ENCODE data around the gene TATDN3. TPM values are rescaled to one million over a fixed set of nuclear protein-coding genes. Genes with fewer than 3 reads are reported as not detected.

The TATDN3 gene
- polyA plus RNA-seq, 1 of the 3 experiments (the other 2 are of a cell fraction) = 5.2 TPM

- TF ChIP-seq NFIC (IDR thresholded peaks at IDR 0.05; ENCODE audit: borderline replicate concordance) (no peak), TCF12 (IDR thresholded peaks at IDR 0.05) (no peak), ELF1 (IDR thresholded peaks at IDR 0.05) (no peak), FOXJ3 (CRISPR knock-in tag; IDR thresholded peaks at IDR 0.05) (no peak), FOSL2 (IDR thresholded peaks at IDR 0.05; ENCODE audit: borderline replicate concordance, low read depth) (no peak)
- Histone ChIP-seq H3K4me3 (ENCODE audit: low read depth in 2 of 2, low read length in 1 of 2) (no peak overlapping the region), H3K27ac (ENCODE audit: low read depth in 2 of 2, low read length in 1 of 2) (no peak overlapping the region), H3K79me2 (ENCODE audit: insufficient read depth) (peaks cover 18% of the 10 kb centered on the region; the same call in 1 of the 2 replicates), H3K9me2 (no peaks in the 10 kb centered on the region), H3F3A (replicated peaks; ENCODE audit: insufficient read depth) (no peaks in the 10 kb centered on the region), H4K20me1 (ENCODE audit: insufficient read depth) (no peaks in the 10 kb centered on the region), H2AFZ (ENCODE audit: low read depth) (no peak overlapping the region), H3K9ac (no peak overlapping the region), H3K27me3 (ENCODE audit: insufficient read depth) (no peaks in the 10 kb centered on the region), H3K4me2 (no peak overlapping the region), H3K36me3 (replicated peaks in 1 of 2; ENCODE audit: control insufficient read depth in 1 of 2, insufficient read depth in 2 of 2, low read length in 1 of 2) (peaks cover 0 to 24% of the 10 kb centered on the region in 2 experiments), H3K9me3 (peaks cover 10% of the 10 kb centered on the region), H3K4me1 (ENCODE audit: control insufficient read depth in 1 of 2, insufficient read depth in 2 of 2, low read depth in 1 of 2, low read length in 1 of 2) (no peaks in the 10 kb centered on the region)
- CTCF ChIA-PET = no interaction called here
- POLR2A ChIA-PET = no interaction called here
- 77% methylated on average over 2 of the region's 2 CpGs for WGBS (ENCODE audit: low lambda C conversion rate)
- DNase-seq = no peak
These were observed 17.1 kb upstream of the TATDN3 start for GRCh38 chr1:212774584-212774983.

- H2AFZ ChIP-seq (ENCODE audit: low read depth) = no peak overlapping the region
- no peak overlapping the region for H3K4me2 ChIP-seq
- H4K20me1 ChIP-seq (ENCODE audit: insufficient read depth) = no peaks in the 10 kb centered on the region
- peaks cover 17% of the 10 kb centered on the region; the same call in 1 of the 2 replicates for H3K79me2 ChIP-seq (ENCODE audit: insufficient read depth)
- DNase-seq = no peak
- H3K9ac ChIP-seq = no peak overlapping the region
- POLR2A ChIA-PET = no interaction called here
- no peak for TF ChIP-seq NFIC (IDR thresholded peaks at IDR 0.05; ENCODE audit: borderline replicate concordance)
- no peak for TF ChIP-seq RXRA (IDR thresholded peaks at IDR 0.05; ENCODE audit: borderline replicate concordance, low read depth)
- no peak for TF ChIP-seq IRF3 (IDR thresholded peaks at IDR 0.05; ENCODE audit: low read depth, low read length)
- TF ChIP-seq MXI1 (IDR thresholded peaks at IDR 0.05; ENCODE audit: low read depth, low read length) = no peak
- TF ChIP-seq TEAD4 (IDR thresholded peaks at IDR 0.05; ENCODE audit: borderline replicate concordance, insufficient read depth) = no peak
- TF ChIP-seq JUND (IDR thresholded peaks at IDR 0.05) = no peak
- TF ChIP-seq RFX5 (IDR thresholded peaks at IDR 0.05; ENCODE audit: low read length) = no peak
- TF ChIP-seq, protein P1, sequence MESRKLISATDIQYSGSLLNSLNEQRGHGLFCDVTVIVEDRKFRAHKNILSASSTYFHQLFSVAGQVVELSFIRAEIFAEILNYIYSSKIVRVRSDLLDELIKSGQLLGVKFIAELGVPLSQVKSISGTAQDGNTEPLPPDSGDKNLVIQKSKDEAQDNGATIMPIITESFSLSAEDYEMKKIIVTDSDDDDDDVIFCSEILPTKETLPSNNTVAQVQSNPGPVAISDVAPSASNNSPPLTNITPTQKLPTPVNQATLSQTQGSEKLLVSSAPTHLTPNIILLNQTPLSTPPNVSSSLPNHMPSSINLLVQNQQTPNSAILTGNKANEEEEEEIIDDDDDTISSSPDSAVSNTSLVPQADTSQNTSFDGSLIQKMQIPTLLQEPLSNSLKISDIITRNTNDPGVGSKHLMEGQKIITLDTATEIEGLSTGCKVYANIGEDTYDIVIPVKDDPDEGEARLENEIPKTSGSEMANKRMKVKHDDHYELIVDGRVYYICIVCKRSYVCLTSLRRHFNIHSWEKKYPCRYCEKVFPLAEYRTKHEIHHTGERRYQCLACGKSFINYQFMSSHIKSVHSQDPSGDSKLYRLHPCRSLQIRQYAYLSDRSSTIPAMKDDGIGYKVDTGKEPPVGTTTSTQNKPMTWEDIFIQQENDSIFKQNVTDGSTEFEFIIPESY (IDR thresholded peaks at IDR 0.05; ENCODE audit: borderline replicate concordance, low read depth) = no peak
- TF ChIP-seq RCOR1 (IDR thresholded peaks at IDR 0.05; ENCODE audit: low read length) = no peak
- no peak for TF ChIP-seq RAD21 (IDR thresholded peaks at IDR 0.05; ENCODE audit: low read length)
- no peak for TF ChIP-seq ELF1 (IDR thresholded peaks at IDR 0.05)
- TF ChIP-seq TAF1 (IDR thresholded peaks at IDR 0.05; ENCODE audit: borderline replicate concordance, low read depth, low read length) = no peak
- H3K27me3 ChIP-seq (ENCODE audit: insufficient read depth) = no peaks in the 10 kb centered on the region
- H3K9me3 ChIP-seq = 0 out of 2 replicates have a peak, but pooled peaks cover 5% of the 10 kb centered on the region
- H3K36me3 ChIP-seq (replicated peaks in 1 of 2; ENCODE audit: control insufficient read depth in 1 of 2, insufficient read depth in 2 of 2, low read length in 1 of 2) = peaks cover 0 to 24% of the 10 kb centered on the region in 2 experiments
- no peaks in the 10 kb centered on the region for H3K4me1 ChIP-seq (ENCODE audit: control insufficient read depth in 1 of 2, insufficient read depth in 2 of 2, low read depth in 1 of 2, low read length in 1 of 2)
- no peak overlapping the region for H3K4me3 ChIP-seq (ENCODE audit: low read depth in 2 of 2, low read length in 1 of 2)
- H3F3A ChIP-seq (replicated peaks; ENCODE audit: insufficient read depth) = no peaks in the 10 kb centered on the region
- no peaks in the 10 kb centered on the region for H3K9me2 ChIP-seq
- CTCF ChIA-PET = no interaction called here
- no peak overlapping the region for H3K27ac ChIP-seq (ENCODE audit: low read depth in 2 of 2, low read length in 1 of 2)
These were observed 16.5 kb upstream of the TATDN3 start for GRCh38 chr1:212775241-212775640.
